GM19397 (cell line): ENCODE measurements around the gene NCLN.
A peak's percentile ranks its signal among the peaks of the same experiment; 100 is the strongest.
"Not testable (repeated sequence)": the region's sequence is repeated elsewhere in the genome, so short reads cannot be mapped to it uniquely, and the experiment has no call there.

Experiments
- ATAC-seq: cut with Tn5 transposase; IDR thresholded peaks from one replicate; pipeline ENCODE4 v1.9.1; 2021; ENCODE audit warnings: mild to moderate bottlenecking, moderate library complexity; ENCODE audit not compliant: unreplicated experiment

Gene NCLN

DNA sequence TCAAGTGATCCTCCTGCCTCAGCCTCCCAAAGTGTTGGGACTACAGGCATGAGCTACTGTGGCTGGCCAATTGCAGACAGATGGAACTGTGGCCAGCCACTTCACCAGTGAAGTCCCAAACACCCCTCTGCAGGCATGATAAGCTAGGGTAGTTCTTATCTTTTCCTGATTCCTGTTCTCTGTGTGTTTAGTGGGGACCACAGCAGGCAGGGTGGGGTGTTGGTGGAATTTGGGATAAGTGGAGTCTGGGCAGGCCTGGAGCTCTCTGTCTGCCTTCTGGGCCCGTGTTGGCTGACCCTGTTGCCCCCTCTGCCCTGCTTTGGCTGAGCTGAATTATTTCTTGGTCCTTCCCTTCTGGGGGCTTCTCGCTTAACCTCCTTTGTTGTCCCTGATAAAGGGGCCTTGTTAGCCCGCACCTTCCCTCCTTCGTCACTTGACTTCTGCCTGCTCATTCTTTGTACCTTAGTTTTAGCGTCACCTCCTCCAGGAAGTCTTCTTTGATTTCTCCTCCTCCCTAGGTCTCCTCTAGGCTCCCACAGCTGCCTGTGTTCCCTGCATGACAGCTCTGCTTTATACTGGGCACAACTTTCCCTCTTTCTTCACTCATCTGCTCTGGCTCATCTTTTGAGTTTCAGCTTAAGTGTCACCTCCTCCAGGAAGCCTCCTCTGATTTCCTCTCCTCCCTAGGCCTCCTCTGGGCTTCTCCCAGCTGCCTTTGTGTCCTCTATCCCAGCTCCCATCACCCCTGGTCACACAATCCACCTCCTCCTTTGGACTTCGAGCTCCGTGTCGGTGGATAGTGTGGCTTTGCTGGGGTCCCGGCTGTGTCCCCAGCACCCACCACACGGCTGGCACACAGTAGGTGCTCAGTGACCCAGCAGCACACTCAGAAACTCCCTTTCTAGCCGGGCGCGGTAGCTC is 1.7 kb upstream of the NCLN start:
- no peak for ATAC-seq

DNA sequence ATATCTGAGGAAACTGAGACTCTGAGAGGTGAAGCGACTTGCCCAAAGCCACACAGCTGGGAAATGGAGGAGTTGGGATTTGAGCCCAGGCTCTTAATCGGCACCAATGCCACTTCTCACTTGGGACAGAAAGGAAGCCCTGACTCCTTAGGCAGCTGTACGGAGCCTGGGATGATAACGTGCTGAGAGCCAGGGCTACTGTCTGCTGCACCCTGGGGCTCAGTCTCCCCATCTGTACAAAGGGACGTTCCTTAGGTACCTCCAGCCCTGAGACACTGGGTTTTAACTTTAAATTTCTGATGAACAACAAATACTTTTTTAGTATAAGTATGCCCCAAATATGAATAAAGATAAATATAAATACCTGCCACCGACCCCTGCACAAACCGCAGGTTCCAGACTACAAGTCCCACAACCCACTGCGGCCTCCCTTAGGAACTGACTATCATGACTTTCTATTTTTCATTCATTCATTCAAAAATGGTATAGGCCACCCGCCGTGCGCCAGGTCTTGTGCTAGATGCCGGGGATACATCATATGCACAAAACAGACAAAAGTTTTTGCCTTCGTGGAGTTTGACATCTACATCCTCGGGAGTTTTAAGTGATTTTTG is 776 bp upstream of the NCLN start:
- peak; percentile 15 for ATAC-seq

DNA sequence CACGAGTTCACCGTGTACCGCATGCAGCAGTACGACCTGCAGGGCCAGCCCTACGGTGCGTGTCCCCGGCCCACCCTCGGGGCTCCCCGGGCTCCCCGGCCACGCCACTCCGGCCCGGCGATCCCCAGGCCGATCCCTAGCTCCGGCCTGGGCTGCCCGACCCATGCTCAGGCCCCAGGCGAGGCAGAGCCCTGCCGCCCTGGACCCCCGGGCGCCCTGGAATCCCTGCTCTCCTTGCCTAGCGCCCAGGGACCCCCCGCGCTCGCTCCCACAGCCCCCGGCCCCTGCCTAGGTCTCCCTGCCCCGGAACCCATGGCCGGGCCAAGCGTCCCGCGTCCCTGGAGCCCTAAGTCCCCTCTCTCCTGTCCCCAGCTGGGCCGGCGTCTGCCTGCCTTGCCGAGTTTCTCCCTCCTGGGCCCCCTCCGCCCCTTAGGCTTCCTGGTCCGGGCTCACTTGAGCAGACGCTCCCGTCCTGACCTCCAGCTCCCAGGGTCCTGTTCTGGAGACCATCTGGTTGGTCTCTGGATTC is 494 bp downstream of the NCLN start:
- peak; percentile 4 for ATAC-seq

DNA sequence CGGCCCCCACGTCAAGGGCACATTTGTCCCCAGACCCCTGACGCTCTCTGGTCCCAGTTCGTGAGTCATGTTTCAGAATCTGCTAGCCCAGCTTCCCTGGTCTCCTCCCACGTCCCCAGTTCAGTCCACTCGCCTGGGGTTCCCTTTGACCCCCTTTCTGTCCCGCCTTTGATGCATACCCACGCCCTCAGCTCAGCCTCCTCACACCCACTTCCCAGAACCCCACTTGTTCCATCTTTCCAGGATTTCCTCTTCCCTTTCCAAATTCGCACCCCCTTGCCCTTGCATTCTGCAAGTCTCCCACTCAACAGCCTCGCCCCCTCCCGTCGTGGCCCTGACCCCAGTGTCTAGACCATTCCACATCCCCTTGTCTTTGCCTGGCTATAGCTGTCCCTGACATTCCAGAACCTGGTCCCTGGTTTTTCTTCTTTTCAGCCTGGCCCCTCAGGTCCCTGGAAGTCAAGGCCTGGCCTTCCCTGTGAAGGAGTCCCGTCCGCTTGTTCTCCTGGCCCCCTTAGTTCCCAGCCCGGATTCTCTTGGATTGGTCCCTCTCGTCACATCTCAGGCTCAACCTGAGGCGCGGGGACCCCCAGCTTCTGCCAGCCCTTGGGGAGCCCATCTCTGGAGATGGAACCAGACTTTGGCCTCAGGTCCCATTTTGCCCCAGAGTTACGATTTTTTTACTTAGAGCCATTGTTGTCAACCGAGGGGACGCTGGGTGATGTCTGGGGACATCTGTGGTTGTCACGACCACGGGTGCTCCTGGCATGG is 1.3 kb downstream of the NCLN start:
- ATAC-seq, result no peak

DNA sequence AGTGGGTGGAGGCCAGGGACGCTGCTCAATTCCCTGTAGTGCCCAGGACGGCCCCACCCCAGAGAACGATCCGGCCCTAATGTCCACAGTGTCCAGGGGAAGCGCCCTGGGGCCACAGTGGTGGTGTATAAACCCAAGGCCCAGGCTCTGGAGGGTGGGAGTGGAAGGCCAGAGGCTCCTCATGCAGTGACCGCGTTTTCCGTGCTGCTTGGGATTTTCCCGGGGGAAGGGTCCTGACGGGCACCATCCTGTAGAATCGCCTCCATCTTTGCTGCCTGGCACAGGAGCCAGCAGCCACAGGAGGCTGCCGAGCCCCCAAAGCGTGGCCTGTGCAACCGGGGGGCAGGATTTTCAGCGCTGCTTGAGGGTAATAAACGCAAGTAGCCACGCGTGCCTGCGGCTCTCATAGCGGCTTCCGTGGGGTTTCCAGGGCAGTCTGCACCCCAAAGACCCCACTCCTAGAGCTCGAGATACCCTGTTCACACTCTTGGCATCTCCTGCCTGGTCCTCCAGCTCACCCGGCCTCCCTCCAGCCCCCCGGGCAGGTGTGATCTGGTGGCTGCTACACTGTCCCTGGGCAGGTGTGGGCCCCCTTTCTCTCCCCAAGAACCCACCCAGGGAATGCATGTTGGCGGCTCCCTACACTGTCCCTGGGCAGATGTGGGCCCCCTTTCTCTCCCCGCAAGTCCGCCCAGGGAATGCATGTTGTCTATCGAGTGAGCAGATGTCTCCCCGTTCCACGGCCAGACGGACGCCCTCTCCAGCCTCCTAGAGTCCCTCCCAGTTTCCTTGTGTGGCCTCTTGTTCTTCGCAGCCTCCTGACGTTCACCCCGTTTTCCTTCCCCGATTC is 2.2 kb downstream of the NCLN start:
- no peak for ATAC-seq

DNA sequence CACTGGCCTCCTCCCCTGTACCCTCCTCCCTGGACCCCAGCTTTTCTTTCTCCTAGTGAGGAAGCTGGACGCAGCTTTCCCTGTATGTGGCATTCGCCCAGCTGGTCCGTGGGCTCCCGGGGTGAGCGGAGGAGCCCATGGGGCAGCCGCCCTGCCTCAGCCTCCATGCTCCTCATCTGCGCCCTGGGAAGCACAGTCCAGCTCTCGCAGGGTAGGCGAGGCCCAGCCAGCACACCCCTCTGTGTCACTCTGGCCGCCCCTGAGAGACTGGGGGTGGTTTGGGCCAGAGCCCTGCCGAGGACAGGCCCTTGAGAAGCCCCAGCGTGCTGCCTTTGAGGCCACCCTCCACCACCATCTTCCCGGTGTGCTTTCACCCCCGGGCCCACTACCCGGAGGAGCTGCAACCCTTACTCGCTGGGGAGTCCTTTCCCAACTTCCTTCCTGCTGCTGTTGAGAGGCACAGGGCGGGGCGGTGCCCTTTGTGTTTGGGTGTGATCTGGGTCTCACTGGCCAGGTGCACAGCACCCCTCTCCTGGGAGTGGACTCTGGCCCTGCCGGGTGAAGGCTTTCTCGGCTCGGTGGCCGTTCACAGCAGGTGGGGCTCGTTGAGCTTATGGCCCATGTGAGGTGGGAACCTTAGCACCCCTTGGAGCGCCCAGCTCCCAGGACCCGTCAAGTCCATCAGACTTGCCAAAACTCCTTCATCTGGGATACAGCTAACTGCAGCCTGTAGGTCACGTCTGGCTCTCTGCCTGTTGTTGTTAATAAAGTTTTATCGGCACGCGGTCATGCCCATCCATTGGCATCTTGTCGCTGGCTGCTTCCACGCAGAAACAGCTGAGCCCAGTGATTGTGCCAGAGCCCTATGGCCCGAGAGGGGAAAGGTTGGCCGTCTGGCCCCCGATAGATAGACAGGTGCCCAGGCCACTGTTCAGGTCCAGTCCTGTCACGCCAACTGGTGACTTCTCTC is 3.2 kb downstream of the NCLN start:
- ATAC-seq, result no peak

DNA sequence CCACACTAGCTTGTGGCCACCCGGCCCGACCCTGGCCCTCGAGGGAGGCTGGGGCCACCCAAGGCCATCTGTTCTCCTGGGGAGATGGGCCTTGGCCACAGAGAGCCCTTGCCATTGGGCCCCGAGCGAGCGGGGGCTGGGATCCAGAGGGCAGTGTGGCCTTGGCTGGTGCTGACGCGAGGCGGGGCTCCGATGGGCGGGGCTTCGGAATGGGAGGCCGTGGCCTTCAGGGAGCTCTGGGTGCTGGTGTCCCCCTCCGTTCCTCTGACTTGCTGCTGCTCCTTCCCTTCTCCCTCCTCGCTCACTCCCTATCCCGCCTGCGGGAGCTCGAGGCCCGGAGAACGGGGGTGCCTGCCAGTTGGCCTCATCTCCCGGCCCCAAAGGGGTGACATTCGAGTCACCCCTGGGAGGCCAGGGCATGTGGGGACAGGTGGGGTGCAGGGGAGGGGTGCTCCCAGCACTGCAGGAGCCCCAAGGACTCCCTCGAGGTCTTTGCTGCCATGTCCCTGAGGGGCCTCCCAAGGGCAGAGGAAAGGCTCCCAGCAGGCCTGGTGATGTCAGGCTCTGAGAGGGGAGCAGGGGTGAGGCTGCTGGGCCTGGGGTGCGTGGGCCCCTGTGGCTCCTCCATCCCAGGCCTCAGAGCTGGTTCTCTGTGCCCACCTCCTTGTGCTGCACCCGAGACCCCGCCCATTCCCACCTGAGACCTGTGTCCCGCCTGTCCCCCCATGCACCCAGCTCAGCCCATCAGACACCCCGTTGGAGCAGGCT is 4.2 kb downstream of the NCLN start:
- ATAC-seq, result no peak

DNA sequence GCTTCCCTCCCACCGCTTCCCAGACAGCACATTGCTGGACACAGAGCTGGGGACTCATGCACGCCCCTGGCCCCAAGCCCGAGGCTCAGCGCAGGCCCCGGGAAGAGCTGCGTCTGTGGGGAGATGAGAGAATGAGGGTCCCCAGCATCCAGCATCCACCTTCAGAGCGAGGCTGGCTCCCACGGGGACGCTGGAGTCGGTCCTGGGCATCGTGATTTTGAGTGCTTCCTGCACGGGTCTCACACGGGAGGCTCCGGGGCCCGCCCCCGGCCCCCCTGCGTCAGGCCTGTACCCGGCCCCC is 4.7 kb downstream of the NCLN start:
- ATAC-seq, result no peak

DNA sequence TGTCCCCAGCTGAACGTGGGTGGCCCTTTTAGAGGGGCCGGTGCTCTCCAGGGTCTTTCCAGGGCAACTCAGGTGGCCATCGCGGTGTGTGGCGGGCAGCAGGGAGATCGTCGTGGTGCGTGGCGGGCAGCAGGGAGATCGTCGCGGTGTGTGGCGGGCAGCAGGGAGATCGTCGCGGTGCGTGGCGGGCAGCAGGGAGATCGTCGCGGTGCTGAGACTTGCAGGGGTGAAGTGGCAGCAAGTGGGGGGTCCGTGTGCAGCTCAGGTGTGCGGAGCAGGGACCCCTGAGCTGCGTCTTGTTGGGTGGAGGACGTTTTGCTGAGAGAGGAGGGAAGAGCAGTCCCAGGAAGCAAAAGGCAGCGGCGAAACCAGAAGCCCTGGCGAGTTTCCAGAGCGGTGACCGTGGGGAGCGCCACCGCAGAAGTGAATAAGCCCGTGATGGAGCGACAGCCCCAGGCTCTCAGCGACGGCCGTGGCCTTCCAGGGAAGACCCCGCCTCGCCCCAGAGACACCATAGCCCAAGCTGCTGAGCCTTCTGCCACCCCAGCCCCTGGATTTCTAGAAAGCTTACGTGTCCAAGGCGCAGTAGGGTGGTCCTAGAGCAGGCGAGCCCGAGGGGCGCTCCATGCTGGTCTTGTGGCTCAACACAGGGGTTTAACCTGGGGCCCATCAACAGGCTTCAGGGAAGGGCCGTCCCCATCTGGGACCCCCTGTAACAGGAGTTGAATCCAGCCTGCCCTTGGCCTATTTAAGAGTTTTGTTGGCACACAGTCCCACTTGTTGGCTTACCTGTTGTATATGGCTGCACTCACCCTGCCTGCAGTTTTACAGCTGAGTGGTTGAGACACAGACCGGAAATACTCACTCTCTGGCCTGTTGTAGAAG is 5.4 kb downstream of the NCLN start:
- no peak for ATAC-seq

DNA sequence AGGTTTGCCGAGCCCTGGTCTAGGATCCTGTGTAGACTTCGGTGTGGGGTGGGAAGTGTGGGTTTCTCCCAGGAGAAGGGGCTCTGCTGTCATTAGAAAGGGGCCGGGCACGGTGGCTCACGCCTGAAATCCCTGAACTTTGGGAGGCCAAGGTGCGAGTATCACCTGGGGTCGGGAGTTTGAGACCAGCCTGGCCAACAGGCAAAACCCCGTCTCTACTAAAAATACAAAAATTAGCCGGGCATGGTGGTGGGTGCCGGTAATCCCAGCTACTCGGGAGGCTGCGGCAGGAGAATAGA is 6.0 kb downstream of the NCLN start:
- ATAC-seq, result not testable (repeated sequence)

DNA sequence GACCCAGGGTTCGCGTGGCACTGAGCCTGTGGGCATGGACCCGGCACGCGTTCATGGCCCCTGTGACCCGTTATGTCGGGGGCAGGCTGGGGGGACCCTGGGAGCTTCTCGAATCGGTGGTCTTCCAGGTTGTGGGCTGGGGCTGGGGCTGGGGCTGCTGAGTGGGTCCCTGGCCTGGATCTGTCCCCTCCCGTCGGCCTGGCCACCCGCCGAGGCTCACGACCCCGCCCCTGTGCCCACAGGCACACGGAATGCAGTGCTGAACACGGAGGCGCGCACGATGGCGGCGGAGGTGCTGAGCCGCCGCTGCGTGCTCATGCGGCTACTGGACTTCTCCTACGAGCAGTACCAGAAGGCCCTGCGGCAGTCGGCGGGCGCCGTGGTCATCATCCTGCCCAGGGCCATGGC is 6.5 kb downstream of the NCLN start:
- no peak for ATAC-seq

DNA sequence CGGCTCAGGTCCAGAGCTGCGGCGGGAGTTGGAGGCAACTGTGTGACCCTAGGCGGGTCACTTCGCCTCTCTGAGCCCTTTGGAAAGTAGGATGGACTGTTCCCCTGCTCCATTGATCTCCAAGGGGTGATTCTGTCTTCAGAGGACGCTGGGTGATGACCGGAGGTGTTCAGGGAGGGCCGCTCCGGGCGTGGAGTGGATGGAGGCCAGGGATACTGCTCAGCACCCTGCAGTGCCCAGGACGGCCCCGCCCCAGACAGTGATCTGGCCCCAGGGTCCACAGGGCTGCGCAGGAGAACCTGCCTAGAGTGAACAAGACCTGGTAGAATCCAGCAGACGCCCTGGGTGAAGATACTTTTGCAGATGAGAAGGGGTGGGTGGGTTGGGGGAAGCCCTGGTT is 7.0 kb downstream of the NCLN start:
- ATAC-seq, result no peak

DNA sequence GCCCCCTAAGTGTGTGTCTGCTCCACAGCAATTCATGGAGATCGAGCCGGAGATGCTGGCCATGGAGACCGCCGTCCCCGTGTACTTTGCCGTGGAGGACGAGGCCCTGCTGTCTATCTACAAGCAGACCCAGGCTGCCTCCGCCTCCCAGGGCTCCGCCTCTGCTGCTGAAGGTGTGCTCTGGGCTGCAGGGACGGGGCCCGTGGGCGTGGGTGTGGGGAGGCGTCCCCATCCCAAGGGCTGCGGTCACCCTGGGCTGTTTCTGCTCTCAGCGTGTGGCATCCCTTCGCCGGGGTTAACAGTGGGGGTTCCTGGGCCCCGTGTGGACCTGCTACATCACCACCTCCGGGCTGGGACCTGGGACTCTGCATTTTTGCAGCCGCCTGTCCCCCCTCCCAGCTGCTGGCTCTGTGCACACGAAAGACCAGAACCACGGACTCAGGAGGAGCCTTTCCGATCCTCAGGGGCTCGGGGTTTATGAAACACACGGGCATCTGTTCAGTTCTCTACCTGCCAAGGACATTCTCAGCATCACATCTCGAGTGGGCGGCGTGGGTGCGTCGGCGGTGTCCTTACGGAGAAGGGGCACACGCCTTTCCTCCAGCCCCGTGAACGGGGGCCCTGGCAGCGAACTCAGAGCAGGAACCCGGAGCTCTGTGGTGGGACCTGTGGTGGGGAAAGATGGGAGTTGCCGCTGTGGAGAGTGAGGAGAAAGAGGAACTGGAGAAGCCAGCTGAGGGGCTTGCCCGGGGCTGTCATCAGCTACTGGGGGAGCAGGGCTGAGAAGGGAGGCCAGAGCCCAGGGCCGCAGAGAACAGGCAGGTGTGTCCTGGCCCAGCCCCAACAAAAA is 7.8 kb downstream of the NCLN start:
- no peak for ATAC-seq

DNA sequence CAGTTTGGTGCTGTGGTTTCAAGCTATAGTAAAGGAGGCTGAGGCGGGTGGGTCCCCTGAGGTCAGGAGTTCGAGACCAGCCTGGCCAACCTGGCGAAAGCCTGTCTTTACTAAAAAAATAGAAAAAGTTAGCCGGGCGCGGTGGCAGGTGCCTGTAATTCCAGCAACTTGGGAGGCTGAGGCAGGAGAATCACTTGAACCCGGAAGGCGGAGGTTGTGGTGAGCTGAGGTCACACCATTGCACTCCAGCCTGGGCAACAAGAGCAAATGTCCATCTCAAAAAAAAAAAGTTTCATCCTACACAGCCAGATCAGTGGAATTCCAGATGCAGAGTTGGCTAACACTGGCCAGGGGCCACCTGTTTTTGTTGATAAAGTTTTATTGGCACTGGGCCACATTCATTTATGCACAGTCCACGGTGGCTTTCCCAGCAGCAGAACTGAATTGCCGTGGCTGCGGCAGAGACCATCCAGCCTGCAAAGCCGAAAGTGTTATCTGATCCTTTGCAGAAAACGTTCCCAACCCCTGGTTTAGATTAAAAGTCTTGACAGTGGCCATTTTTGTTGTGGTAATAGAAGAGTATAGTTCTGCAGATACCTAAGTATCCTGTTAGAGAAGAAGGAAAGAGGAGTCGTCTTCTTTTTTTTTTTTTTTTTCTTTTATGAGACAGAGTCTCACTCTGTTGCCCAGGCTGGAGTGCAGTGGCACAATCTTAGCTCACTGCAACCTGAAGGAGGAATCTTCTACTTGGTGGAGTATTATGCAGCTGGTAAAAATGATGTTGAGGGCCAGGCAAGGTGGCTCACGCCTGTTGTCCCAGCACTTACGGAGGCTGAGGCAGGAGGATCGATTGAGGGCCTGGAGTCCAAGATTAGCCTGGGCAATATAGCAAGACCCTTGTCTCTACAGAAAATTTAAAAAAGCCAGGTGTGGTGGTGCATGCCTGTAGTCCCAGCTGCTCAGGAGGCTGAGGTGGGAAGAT is 8.7 kb downstream of the NCLN start:
- ATAC-seq, result no peak

DNA sequence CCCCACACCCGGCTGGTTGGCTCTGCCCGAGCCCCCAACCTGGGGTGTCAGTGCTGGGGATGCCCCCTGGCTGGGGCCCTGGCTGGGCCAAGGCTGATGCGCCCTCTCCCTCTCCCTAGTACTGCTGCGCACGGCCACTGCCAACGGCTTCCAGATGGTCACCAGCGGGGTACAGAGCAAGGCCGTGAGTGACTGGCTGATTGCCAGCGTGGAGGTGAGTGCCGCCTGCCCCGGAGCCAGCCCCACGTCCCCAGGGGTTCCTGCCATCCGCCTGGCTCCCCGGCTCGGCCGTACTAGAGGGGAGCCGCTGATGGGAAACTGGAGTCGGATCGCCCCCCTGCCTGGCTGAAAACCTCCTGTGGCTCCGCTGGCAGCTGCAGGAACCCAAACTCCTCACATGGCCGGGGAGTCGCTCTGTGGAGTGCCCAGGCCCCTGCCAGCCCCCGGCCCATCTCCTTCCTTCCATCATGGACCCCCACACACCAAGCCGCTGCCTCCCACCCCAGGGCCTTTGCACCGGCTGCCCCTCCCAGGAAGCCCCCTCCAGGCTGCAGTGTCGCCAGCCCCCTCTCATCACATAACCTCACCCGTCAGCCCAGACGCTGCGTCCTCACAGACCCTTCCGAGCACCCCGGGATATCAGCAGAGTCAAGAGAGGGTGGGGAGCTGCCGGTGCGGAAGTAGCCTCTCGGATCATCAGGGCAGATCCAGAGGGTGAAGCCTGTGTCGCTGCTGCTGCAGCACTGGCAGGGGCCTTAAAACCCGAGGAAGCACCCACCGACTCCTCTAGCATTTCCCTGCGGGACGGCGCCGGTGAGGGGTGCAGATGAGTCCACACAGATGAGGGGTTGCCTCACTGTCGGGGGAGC is 10.6 kb downstream of the NCLN start:
- ATAC-seq, result no peak
